Ammon's horn (tissue), 1 donor: ENCODE data around the gene KLHL40.
A peak's percentile ranks its signal among the peaks of the same experiment; 100 is the strongest.
"Not testable (repeated sequence)": the region's sequence is repeated elsewhere in the genome, so short reads cannot be mapped to it uniquely, and the experiment has no call there.

Experiments used
- DNase-seq: peaks from one replicate; pipeline ENCODE4 v3.0.0-alpha.2; 2016; ENCODE audit warnings: low spot score

KLHL40 gene

DNA sequence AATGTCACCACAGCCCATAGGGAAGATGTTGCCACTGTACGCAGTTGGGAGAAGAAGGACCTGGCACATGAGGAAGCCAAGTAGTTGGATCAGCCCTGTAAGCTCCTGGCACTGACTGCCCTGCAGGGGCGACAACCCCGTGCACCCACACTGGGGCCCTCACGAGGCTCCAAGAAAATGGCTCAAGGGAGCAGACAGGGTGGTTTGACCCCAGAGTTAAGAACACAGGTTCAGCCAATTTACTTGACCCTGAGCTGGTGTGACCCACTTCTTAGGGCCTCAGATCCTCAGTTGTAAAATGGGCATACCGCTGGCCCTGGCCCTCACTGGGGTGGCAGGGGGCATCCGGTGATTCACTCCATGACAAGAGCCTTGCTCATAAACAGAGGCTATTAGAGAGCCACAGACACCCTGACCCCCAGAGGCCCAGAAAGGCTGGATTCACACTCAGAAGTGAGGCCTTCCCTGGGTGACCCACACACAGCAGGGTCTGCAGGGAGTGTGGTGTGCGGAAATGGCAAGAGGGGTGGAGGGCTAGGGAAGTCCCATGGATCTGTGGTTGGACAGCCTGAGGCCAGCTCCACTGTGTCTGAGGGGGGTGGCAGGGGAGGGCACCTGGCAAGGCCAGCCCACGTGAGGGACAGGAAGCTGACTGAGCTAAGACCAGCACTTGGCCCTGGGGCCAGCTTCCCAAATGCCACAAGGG, 19.0 kb downstream of the KLHL40 start:
- DNase-seq: no peak

DNA sequence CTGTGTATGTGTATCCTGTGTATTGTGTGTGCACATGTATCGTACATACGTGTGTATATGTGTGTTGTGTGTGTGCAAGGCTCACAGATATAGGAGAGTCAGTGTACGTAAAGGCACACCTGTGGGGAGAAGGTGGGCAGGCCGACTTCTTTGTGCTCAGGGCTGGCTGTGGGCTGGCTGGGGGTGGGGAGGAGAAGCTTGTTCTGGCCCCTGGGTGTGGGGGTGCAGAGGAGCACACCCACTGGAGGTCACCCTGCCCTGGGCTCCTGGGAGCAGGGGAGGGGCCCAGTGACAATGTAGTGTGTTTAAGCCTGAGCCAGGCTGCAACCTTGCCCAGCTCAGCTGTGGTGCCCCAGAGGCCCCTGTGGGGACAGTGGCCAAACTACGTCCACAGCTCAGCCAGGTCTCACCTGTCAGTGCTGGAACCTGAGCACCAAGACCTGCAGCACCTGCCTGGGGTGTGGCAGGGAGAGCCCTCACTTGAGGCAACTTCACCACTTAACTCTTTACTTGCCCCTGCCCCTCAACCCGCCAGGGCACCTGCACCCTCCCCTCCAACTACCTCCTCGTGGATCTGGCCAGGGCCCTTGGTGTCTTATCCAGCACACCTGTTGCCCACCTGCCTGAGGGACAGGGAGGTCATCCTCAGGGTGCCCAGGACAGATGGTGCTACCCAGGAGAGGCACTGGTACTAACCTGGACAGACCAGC, 19.9 kb downstream of the KLHL40 start:
- no peak for DNase-seq

DNA sequence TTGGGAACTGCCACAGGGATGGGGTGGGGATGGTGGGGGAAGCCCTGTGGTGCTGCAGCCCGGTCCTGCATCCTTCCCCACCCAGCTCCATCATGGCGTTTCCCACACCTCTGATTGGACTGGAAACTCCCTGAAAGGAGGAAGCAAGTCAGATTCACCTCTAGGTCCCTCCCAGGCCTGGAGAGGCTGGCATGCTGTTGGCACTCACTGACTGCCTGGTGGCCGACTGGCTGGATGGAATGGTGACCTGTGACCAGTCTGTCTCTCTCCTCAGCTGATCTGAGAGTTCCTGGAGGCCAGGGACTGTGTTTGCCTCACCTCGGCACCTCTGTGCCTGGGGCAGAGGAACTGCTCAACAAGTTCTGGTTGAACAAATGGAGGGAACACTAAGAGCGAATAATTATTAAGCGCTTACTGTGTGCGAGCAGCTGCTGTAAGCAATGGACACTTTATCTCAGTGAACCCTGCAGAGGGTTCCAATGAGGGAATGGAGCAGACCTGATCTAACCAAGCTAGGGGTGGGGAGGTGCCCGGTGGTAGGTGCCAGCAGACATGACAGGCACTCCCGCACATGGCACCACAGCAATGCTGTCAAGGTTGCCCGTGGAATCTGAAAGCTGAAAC, 20.7 kb downstream of the KLHL40 start:
- DNase-seq: no peak

DNA sequence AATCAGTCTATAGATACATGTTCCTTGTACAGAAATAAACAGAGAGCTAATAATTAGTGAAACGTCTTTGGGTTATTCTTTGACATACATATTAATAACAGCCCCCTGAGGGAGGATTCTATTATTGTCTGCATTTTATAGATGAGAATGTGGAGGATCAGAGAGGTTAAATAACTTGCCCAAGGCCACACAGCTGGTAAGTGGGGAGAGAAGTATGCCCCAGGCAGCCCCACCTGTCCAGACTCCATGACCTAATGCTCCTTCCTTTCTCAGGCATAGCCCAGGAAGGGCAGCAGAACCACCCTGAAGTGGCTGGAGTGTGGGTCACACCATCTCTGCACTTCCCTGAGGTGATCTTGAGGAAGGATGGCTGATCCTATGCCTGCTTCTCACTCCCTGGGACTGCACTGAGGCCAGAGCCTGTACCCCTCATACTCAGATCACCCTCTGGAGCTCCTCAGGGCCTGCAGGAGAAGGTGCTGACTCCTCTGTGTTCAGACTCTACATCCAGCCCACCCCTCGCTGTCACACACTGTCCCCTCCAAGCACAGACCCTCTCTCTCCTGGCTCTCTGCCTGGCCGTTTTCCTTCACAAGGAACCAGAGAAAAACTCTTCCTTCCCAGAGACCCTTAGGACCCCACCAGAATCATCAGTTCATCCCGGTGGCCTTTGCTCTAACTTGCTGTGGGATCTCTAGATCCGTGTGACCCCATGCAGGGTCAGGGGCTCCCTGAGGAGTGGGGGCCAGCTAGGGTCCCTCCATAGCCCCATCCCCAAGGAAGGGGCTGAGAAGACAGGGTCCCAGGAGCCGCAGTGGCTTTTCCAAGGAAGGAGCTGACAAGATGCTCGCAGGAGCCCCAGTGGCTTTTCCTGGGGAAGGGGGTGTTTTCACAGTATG, 21.6 kb downstream of the KLHL40 start:
- no peak for DNase-seq

DNA sequence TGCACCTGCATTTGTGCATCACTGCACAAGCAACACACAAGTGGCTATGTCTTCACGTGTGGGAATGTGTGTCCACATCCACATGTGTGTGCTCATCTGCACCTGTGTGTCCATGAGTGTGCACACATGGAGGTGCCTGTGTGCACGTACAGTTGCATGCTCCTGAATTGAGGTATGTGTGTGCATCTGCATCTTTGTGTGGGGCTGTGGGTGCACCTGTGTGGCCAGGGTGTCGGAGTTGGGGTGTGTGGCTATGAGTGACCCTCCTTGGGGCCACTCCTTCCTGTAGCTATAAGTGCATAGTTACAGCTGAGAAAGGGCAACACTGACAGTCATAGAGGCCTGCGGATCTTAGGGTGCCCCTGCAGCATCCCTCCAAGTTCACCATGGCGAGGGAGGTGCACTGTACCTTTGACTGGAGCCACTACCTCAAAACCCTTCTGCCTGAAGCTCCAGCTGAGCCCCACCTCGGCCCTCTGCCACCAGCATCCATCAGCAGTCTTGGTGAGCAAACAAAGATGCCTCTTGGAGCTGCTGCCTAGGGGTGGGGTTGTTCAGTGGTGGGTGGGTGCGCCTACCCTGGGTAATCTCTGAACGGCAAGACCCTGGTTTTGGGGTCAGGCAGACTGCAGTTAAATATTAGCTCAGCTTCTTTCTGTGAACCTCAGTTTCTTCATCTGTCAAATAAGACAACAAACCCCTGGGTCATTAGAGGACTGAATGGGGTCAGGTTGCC, 22.5 kb downstream of the KLHL40 start:
- DNase-seq: no peak

DNA sequence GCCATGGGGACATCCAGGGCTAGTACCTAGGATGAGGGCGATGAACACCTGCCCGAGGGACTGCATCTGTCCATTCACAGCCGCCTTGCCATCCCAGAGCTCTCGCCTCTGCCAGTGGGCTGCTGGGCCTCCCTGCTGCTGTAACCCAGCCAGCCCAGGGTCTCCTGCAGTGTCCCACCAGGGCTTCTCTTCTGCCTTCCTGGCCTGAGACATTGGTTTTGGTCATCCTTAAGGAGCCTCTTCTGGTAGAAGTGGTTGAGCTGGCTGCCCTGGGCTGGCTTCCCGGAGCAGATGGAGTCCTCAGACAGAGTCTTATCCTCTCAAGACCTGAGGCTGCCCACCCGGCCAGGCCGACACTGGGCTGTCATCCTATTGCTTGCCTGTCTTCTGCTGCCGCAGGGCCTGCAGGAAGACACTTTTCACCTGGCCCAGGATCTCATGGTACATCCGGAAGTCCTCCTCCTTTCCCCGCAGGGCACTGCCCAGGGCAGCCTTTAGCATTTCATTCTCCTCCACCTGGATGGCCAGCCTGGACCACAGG, 23.3 kb downstream of the KLHL40 start:
- no peak for DNase-seq

DNA sequence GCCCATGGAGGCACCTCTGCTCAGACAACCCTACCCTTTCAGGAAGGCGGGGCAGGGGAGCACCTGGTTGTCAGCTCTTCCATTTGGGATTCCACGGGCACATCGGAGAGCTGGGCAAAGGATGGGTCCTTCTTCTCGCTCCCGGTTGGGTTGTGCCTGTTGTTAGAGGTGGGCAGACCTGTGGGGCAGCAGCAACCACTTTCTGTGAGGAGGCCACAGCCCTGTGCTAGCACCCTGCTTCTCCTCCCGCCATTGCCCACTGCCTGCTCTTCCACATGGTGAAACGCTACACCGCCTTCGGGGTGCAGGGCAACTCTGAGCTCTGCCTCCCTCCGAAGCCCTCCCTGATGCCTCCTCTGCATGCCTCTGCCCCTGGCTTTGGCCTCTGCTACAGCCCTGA, 24.3 kb downstream of the KLHL40 start:
- no peak for DNase-seq

DNA sequence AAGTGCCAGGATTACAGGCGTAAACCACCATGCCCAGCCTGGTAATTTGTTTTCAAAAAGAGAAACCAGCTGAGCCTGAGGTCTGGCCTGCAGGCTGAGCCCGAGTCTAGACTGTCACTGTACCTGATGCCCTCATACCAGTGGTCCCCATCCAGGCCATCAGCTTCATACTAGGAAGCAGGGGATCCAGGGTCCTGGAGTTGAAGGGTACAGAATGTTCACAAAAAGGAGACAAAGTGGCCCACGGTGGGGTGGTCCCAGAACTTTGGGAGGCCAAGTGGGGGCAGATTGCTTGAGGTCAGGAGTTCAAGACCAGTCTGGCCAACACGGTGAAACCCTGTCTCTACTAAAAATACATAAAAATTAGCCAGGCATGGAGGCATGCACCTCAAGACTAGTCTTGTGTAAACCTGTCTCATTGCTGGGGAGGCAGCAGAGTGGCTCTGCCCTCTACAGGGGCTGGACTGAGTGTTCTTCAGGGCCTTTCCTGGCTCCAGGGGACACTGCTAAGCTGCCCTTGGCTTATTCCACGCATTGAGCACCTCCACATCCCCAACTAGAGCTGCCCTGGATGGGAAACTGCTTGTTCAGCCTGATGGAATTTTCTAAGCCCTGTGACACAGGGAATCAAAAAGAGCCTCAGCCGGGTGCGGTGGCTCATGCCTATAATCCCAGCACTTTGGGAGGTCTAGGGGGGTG, 25.1 kb downstream of the KLHL40 start:
- no peak for DNase-seq

DNA sequence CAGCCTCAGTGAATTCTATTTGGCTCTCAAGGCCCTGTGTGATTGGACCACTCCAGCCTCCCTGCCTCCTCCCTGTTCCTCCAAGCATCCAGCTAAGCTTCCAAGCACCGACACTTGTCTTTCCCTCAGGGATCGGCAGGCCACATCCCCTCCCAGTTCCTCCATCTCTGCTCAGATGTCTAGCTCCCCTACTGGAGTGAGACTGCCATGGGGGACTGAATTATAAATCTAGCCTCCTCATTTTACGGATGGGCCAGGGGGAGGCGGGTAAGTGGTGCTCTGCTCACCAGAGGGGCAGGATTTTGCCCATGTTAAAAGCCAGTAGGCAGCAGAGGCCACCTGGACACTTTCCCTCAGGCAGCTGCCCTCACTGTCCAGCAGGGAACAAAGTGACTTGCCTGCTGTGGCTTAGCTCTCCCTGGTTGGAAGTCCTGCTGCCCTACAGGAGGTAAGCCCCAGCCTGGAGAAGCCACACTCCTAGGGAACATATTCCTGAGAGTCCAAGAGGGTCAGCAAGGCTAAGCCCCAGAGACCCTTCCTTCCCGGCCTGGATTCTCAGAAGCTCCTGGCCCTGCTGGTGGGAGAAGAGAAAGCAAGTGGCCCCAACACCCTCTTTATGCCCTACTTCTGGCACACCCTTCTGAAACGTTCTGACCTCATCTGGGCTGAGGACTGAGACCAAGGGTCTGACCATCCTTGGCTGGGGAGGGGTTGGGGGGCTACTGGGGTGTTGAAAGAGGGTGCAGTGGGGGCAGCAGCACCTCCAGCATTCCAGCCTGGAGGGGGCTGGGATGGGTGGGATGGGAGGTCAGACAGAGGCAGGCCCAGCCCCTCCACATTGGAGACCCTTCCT, 26.4 kb downstream of the KLHL40 start:
- DNase-seq: no peak

DNA sequence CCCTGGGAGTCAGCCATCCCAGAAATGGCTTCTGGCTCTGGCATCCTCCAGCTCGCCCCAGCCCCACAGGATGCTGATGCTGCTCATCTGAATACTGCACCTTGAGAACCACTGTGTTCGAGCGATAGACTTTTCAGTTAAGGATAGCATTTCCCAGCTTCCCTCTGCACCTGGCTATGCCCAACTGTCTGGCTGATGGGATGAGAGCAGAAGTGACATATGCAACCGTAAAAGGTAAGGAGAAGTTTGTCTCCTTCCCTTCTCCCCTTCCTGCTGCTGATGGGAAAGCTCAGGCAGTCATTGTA, 27.0 kb downstream of the KLHL40 start:
- no peak for DNase-seq

DNA sequence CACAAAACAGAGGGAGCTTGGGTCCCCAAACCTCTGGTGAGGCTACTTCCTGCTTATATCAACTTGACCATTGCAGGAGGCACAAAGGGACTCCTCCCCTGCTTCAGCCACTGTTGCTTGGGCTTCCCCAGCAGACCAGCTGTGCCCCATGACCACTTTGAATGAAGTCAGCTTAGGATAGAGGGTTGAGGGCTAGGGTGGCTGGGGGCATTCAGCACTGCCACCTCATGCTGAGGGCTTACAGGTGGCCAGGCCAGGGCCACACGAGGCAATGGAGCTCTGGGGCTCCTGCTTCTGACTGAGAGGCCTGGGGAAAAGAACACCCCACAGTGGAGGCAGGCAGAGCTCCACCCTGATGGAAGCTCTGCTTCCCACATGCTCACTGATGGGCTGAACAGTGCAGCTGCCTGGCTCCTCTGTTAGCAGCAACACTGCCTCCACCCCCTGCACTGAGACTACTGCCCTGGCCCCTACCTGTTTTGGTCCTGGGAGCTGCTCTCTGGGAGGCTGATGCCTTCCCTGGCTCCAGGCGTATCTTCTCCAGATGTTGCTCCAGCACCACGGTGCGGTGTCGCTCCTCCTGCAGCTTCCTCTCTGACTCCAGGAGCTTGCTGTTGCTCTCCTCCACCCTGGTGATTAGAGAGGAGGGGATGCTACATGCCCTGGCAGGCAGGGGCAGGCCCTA, 27.5 kb downstream of the KLHL40 start:
- DNase-seq: no peak

DNA sequence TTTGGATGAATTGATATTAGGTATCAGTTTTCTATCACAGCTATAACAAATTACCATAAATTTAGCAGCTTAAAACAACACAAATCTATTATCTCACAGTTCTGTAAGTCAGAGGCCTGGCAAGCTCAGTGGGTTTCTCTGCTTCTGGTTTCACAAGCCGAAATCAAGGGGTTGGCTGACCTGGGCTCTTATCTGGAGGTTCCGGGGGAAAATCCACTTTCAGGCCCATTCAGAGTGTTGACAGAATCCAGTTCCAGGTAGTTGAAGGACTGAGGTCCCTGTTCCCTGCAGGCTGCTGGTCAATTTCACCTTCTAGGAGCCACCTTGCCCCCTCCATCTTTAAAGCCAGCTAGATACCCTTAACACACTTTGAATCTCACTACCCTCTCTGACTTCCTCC, 28.4 kb downstream of the KLHL40 start:
- DNase-seq: no peak

DNA sequence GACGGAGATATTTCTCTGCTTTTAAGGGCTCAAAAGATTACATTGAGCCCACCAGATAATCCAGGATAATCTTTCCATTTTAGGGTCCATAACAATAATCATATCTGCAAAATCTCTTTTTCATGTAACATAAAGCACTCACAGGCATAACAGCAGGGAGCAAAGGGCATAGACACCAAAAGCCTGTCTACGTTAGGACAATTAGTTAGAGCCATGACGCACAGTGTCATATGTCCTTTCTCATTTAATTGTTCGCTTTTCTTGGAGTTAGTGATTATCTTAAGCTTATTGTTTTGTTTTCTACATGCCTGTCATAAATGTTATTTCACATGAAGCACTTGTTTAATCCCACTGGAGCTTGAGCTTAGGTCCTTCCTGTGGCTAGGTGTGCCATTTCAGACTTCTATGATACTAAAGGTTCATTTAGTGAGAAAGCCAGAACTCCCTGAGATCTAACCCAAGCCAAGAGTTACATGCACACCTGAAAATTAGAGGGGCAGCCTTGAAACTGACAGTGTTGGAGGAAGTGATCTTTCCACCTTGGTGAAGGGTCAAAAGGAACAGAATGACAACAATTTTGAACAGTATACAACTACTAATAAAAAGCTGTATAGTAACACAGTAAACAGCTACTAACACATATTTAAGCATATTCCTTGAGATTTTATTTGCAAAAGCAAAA, 29.0 kb downstream of the KLHL40 start:
- DNase-seq: no peak

DNA sequence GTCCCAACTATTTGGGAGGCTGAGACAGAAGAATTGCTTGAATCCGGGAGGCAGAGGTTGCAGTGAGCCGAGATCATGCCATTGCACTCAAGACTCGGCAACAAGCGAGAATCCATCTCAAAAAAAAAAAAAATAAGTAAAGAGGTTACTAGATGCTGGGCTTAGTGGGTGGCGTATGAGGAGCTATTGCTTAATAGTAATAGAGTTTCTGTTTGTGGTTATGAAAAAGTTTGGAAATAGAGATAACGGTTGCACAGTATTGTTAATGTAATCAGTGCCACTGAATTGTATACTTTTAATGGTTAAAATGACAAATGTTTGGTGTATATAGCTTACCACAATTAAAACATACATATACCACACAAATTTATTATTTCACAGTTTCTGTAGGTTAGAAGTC, 32.0 kb downstream of the KLHL40 start:
- DNase-seq: no peak

DNA sequence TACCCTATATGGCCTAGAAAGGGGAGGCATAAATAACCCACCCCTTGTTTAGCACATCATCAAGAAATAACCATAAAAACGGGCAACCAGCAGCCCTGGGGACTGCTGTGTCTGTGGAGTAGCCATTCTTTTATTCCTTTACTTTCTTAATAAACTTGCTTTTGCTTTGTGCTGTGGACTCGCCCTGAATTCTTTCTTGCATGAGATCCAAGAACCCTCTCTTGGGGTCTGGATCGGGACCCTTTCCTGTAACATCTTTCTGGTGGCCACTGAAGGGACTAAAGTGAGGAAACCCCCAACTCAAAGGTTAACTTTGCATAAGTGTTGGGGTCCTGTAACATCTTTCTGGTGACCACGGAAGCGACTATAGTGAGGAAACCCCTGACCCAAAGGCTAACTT, 33.0 kb downstream of the KLHL40 start:
- DNase-seq: no peak

DNA sequence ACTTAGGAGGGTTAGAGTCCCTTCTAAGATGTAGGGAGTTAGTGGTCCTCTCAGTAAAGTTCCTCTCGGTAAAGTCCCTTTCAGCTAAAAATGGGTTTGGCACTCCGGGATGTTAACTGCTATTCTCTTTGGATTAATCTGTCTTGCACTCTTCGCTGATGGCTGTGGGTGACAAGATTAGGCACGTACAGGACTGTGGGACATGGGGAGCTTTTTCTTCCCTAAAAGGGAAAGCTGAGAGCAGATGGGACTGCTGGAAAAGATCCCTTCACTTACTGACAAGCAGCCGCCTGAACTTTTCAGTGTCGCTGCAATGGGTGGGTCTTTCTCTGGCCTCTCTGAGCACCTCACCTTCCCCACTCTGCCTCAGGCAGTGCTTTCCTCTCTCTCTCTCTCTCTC, 33.7 kb downstream of the KLHL40 start:
- no peak for DNase-seq

DNA sequence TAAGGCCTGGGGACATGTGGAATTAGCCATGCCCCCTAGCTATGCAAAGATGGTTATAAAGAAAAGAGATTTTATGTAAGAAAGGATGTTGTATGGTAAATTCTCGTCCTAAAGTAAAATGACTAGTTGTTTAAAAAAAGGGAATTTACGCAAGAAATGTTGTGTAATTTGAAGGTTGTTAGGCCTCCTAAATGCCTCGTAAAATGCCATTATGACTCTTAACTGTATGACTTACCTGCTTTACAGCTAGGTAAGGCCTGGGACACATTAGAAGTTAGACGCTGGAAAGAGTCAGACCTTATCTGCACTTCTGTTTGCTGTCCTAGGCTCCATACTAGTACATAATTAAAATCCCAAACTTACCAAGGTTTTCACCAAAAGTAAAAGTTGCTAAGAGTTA, 34.8 kb downstream of the KLHL40 start:
- DNase-seq: no peak

DNA sequence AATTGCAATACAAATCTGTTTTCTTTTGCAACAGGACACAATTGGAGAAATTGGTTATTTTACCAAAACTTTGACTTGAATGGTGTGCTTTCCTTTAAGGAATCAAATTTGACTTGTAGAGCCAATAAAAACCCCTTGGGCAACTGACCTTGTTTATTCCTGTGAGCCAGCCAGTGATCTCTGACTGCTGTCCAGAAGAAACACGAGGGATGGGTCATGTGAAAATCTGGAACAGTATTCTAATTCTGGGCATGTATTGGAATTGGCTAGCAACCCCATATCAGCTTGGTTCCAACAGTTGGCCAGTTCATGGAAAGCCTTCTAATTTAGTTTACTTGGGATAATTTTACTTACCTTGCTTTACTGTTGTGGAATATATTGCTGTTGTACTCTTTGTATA, 36.4 kb downstream of the KLHL40 start:
- peak; percentile 83 for DNase-seq

DNA sequence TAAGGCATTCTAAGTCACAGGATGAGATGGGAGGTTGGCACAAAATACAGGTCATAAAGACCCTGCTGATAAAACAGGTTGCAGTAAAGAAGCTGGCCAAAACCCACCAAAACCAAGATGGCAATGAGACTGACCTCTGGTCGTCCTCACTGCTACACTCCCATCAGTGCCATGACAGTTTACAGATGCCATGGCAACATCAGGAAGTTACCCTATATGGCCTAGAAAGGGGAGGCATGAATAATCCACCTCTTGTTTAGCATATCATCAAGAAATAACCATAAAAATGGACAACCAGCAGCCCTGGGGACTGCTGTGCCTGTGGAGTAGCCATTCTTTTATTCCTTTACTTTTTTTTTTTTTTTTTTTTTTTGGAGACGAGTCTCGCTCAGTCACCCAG, 37.1 kb downstream of the KLHL40 start:
- not testable (repeated sequence) for DNase-seq
